Activated T-helper 1 cell treated with anti-CD3 and anti-CD28 coated beads, Interleukin-2, amount 50 U/mL, for 16 hours (primary cell): ENCODE results near the gene PCDHA3.
"Not testable (repeated sequence)": the region's sequence is repeated elsewhere in the genome, so short reads cannot be mapped to it uniquely, and the experiment has no call there.

ENCODE experiments used
- DNase-seq, 2 donors: peaks; one replicate each; pipeline ENCODE4 v3.0.0-alpha.2; 2020; ENCODE audit warnings: low read depth in 1 of 2, low spot score in 1 of 2

PCDHA3 gene

GRCh38 chr5:140800816-140801493 is at the start of gene PCDHA3:
Gene PCDHA3, plus strand, starts transcription at chr5:140801057.
- no peak for DNase-seq

- no peak for DNase-seq
Measured at GRCh38 chr5:140753561-140753960, 47.3 kb upstream of the PCDHA3 start.

GRCh38 chr5:140764177-140764973 is 36.5 kb upstream of the PCDHA3 start:
- no peak for DNase-seq

GRCh38 chr5:140767444-140767843 is 33.4 kb upstream of the PCDHA3 start:
- no peak for DNase-seq

- no peak for DNase-seq
Measured at GRCh38 chr5:140780512-140780911, 20.3 kb upstream of the PCDHA3 start.

- no peak for DNase-seq
Measured at GRCh38 chr5:140785905-140786686, 14.8 kb upstream of the PCDHA3 start, which contains the start of gene PCDHA1. Gene PCDHA1, plus strand, starts transcription at chr5:140786140.

GRCh38 chr5:140787422-140787821 is 13.4 kb upstream of the PCDHA3 start:
- not testable (repeated sequence) for DNase-seq

- DNase-seq, result not testable (repeated sequence)
Measured at GRCh38 chr5:140787849-140788504, 12.9 kb upstream of the PCDHA3 start.

- DNase-seq, result no peak
Measured at GRCh38 chr5:140791089-140791488, 9.8 kb upstream of the PCDHA3 start.

GRCh38 chr5:140794595-140795258 is 6.1 kb upstream of the PCDHA3 start, which contains the start of gene PCDHA2:
Gene PCDHA2, plus strand, starts transcription at chr5:140794852.
- DNase-seq, result no peak

- no peak for DNase-seq
Measured at GRCh38 chr5:140795259-140795641, 5.6 kb upstream of the PCDHA3 start.

GRCh38 chr5:140796072-140796717 is 4.7 kb upstream of the PCDHA3 start:
- not testable (repeated sequence) for DNase-seq

GRCh38 chr5:140796718-140797095 is 4.2 kb upstream of the PCDHA3 start:
- DNase-seq, result no peak

- DNase-seq, result no peak
Measured at GRCh38 chr5:140801494-140801841, 611 bp downstream of the PCDHA3 start.

- DNase-seq, result not testable (repeated sequence)
Measured at GRCh38 chr5:140802381-140802780, 1.5 kb downstream of the PCDHA3 start.

GRCh38 chr5:140802781-140803271 is 2.0 kb downstream of the PCDHA3 start:
- no peak for DNase-seq

GRCh38 chr5:140806834-140807775 is 6.2 kb downstream of the PCDHA3 start, which contains the start of gene PCDHA4:
Gene PCDHA4, plus strand, starts transcription at chr5:140807068.
- DNase-seq, result no peak

- not testable (repeated sequence) for DNase-seq
Measured at GRCh38 chr5:140808241-140808888, 7.5 kb downstream of the PCDHA3 start.
